AML-193 (cell line): ENCODE data around the gene GPR39.

Source experiments
- DNase-seq, 2 experiments: peaks; one replicate each; lab custom pipeline; 2025; lab: John Stamatoyannopoulos, UW

Gene GPR39

GRCh38 chr2:132605236-132606180 is 188.9 kb downstream of the GPR39 start:
- no peak for DNase-seq

GRCh38 chr2:132606649-132607048 is 190.0 kb downstream of the GPR39 start:
- DNase-seq: no peak

DNA sequence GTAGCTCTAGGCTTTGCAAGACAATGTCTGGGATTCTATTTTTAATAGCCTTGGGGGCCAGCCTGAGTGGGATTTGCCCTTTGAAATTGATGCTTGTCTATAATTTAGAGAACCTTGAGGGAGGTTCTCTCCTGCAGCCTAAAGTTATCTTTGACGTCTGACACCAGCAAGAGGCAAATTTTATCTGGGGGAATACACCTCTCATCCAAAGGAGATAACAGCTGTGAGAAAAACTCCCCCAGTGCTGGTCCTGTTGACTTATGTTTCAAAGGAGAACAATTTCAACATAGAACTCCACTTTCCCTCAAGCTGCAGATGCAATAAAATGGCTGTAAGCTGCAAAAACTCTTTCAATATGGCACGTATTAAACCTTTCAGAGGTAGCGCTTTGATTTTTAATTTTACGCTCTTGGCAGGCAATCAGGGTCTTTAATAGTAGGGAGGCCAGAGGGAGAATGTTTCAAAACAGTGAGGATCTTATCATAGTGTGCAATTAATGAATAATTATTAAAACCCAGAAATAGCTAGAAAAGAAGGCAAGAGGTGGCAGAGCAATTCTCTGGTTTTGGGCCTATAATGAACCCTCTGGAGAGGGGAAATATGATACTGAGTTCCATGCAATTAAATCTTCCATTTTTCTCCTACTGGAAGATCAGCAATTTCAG is 191.0 kb downstream of the GPR39 start:
- no peak for DNase-seq

DNA sequence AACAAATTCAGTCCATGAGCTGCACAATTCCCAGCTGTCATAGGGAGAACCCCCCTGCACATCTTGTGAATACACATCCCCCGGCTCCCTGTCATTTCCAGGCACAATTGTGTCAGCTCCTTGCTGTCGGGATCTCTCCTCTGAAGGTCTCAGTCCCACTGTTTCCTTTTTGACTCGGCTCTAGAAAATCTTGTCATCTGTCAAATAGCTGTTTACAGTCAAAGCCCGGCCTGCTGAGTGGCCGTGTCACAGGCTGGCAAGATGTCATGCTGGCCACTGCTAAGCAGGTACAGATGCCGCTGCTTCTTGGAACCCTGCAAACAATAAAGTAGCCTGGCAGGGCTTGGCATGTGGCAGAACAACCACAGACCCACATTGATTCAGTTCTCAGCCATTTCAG is 191.7 kb downstream of the GPR39 start:
- DNase-seq: no peak

- no peak for DNase-seq
Measured at GRCh38 chr2:132609101-132609890, 192.7 kb downstream of the GPR39 start.

DNA sequence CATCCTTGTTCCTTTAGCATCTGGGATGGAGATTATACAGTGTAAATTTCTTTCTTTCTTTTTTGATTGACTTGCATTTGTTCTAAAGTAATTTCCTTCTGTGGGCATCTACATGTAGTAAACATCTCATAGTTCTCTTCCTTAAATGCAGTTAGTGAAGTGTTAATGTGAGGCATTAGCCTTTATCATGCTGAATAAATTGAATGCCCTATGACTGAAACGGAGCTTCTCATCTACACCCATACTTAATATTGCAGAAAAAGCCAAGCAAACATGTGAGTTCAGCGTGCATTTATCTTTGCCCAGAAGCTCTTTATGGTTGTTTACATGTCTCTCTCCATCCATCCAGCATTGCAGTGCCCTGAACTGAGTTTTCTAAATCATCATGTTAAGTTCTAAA is 195.1 kb downstream of the GPR39 start:
- no peak for DNase-seq

- no peak for DNase-seq
Measured at GRCh38 chr2:132615329-132616085, 198.9 kb downstream of the GPR39 start.

DNA sequence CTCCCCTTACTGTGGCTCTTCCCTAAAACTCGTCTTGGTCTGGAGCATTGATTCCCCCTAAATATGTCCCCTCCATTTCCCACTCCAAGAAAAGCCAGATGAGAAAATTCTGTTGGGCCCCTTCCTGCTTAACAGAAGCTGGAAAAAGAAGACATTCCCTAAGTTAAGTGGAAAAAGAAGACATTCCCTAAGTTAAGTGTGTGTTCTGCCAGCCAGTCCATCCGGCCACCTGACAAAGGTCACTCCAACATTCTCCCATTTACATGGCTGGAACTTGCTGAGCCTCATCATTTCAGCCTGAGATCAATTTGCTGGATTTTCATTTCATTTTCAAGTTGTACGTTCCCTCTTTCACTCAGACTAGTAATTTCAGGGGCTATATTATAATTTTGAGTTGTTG is 201.4 kb downstream of the GPR39 start:
- DNase-seq: no peak

DNA sequence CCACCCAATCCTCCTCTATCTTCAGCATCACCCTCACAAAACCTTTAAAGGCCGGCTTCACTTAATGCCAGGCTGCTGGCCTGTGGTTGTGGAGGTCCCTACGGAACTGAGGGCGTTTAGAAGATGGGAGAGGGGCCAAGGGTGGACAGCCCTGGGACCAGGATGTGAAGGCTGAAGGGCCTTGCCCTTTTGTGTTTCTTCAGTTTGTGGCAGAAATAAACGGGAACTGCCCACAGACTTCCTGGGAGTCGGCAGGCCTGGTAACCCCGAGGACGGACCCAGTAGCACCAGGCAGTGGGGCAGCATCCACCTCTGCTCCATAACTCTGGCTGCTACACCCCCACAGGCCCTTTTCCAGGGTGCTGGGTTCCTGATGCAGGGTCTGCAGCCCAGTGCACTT is 202.1 kb downstream of the GPR39 start:
- DNase-seq: no peak

DNA sequence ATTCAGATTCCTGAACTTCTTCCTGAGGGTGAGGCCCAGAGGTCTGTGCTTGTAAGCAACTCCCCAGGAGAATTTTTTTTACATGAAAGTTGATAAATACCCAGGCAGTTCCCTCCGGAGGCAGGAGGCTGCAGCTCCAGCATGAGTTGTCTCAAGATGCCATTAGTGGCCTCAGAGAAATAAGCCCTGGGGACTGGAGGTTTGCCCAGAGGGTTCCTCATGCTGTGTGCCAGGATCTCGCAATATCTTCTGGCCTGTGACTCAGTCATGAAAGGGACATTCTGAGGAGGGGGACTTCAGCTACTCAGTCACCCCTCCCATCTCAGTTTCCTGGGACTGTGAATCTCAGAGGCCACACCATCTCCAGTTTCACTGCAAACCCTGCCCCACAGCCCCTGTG is 203.5 kb downstream of the GPR39 start:
- DNase-seq: no peak

DNA sequence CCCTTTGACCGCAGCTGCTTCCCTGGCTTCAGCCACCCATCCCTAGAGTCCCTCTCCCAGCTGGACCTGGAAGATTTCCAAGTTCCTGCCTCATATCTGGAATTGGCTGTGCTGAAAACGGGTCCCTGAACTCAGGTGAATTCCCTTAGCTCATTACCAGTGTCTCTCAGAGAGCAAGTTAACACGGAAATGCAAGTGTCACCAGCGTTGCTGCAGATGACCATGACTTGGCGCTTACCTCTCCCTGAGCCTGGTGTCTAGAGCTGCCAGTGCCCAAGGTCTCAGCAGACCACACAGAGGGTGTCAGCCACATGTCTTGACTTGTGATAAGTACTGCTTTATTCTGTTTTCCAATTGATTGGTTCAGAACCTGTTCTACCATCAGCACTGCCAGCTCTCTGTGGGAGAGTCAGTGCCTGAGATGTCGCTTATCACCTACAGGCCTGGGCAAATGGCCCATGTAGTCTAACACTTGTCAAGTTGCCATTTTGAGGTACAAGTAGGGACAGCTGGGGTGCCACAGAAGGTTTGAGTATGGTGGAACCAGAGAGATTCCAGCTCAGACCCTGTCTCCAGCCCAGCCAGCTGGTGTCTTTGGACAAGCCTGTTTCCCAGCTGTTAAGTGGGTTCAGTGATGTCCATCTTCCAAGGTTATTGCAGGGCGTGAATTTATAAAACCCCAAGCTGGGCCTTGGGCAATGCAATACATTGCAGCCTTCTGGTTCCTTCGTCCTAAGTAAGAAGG is 204.7 kb downstream of the GPR39 start:
- DNase-seq: no peak

DNA sequence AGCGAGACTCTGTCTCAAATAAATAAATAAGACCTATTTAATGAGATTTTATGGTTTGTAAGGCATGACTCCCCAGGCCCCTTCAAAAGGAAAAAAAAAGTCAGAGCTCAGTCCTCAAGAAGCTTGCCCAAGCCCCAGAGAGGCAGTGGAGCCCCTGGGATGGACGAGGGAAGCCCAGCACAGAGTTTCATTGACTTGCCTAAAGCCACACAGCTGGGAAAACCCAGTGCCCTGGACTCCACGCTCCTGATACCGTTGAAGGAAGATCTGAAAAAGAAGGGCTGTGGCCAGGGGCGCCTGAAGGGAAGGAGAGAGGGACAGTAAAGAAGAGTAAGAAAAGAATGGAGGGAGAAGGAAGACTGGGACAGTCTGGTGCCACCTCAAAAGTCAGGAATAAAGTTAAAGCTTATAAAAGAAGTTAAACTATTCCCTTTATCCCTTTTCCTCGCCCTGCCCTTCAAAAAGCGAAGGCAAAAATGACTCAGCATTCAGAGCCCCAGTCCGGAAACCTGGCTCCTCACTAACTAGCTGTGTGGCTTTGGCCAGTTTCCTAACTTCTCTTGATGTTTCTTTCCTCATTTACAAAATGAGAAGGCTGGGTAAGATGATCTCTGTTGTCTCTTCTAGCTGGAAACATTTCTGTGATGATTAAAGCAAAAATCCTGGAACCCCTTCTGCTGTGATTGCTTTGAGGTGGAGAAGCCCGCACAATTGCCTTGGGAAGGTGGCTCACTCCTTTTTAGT is 206.7 kb downstream of the GPR39 start:
- no peak for DNase-seq

DNA sequence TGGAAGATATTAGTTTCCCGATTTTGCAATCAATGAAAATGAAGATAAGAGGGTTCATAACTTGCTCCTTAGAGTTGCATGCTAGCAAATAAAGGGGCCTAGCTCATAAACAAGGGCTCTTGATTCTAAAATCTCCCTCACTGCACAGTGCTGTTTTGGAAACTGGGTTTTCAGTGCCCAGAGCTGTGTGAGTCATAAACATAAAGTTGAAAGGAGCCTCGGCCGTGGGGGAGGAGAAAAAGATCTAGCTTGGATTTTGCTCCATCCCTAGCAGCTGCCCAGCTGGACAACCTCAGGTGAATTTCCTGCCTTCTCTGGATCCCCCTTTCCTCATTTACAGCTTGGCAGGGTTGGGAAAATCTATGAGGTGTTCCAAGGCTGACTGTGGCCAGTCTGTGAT is 210.9 kb downstream of the GPR39 start:
- no peak for DNase-seq

DNA sequence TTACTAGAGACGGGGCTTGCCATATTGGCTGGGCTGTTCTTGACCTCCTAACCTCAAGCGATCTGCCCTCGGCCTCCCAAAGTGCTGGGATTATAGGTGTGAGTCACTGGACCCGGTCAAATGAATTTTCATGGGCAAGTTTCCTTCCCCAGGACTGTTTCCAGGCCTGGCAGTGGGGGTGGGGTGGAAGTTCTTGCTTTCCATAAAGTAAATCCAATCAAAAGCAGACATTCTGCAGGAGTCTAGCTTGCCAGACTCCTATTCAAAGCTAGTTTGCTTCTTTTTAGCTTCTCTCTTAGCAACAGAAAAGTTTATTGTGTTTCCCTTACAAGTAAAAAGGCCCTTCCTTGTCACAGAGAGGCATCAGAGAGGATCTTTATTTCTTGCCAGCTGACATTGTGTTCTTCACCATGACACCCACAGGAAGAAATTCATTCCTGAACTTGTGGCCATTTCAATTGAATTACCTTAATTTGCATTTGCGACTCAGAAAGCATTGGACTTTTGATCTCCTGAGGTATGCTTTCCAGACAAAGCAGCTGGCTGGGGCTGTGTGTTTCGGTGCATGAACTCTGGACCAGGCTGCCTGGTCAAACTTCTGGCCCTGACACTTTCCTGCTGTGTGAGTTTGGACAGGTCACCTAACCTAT is 215.5 kb downstream of the GPR39 start:
- DNase-seq: no peak

DNA sequence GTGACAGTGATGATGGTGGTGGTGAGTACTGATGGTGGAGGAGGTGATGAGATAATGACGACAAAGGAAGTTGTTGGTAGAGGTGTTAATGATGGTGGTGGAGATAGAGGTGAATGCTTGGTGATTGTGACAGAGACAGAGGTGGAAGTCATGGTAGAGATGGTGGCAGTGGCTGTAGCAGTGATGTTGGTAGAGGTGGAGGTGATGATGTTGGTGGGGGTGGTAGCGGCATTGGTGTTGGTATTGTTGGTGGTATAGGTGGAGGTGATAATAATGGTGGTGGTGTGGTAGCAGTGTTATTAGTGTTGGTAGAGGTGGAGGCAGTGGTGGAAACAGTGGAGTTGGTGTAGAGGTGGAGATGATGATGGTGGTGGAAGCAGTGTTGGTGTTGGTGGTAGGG is 217.0 kb downstream of the GPR39 start:
- no peak for DNase-seq

DNA sequence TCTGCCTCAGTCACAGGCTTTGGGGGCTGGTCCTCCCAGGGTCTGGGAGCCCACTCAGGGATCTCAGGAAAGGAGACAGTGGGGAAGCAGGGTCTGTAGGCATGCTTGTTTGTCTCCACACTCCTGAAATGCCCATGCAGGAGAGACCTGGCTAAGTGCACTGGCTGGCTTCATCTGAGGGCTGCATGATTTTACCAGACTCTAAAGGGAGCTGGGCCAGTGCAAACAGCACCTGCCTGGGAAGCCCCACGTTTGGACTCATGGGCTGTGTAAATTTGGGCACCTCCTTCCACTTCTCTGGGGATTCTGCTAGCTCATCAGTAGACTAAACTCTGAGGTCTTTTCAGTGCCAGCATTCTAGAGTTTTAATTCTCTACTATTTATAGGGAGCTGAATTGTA is 219.7 kb downstream of the GPR39 start:
- no peak for DNase-seq

DNA sequence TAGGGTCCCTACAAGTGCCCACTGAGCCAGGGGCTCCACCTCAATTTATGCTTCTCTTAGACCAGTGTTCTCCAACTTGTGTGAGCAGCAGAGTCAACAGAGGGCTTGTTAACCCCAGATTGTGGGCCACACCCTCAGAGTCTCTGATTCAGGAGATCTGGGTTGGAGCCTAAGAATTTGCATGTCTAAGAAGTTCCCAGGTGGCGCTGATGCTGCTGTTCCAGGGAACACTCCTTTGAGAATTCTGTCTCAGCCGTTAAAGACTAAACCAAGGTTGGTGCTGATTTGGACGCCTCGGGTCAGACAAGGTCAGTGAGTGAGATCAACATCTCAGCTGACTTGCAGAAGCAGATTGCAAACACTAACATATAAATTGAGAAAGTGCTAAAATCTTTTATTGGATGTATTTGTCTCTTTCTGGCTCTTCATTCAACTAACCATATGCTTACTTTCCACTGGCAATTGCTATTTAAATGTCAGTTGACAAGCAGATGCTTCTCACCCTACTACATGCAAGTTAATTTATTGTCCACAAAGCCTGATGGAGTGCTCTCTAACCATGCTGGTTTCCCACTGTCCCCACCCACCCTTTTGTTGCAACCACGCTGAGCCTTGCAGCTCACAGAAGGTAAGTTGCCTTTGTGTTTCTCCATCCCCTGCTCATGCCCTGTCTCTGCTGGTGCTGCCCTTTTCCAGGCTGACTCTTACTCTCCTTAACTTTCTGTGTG is 221.9 kb downstream of the GPR39 start:
- no peak for DNase-seq

GRCh38 chr2:132640116-132640515 is 223.5 kb downstream of the GPR39 start:
- no peak for DNase-seq

- DNase-seq: no peak
Measured at GRCh38 chr2:132641819-132642218, 225.2 kb downstream of the GPR39 start.
